ENCODE measurements around the gene TRMT10B.
"Not testable (repeated sequence)": the region's sequence is repeated elsewhere in the genome, so short reads cannot be mapped to it uniquely, and the experiment has no call there.

- TF ChIP-seq CTCF (IDR thresholded peaks at IDR 0.05 in 4 of 5, conservative IDR thresholded peaks at IDR 0.05 in 1 of 5); POLR2A (IDR thresholded peaks at IDR 0.05): not testable (repeated sequence)
These were observed 1.9 kb upstream of the TRMT10B start for GRCh38 chr9:37751704-37752103.
